HCT116 (cell line): ENCODE results near the gene DENND1A. TPM values are rescaled to one million over a fixed set of nuclear protein-coding genes. Genes with fewer than 3 reads are reported as not detected.

Source experiments
- ATAC-seq: fragments of 200-7000 bp; cut with Tn5 transposase; 2 replicates; pipeline ENCODE4 v1.9.1; 2020; ENCODE audit warnings: mild to moderate bottlenecking, moderate library complexity
- BruUV-seq: library from RNA; stranded (reverse); fragments of 400-500 nt; replicated peaks from 2 replicates; lab custom pipeline; 2021; lab: Mats Ljungman, UMichigan
- CTCF ChIA-PET: fragments of 300-600 bp; sonication (Branson Sonifier 250); formaldehyde crosslinking; loops from one replicate; lab custom pipeline; 2021; ENCODE audit warnings: antibody characterized with exemption; lab: Charles Lee
- POLR2A ChIA-PET: fragments of 300-600, 350-600 bp; sonication (Branson Sonifier 250); formaldehyde crosslinking; loops from one replicate; lab custom pipeline; 2021; ENCODE audit warnings: antibody characterized with exemption; lab: Charles Lee
- RAD21 ChIA-PET, 2 experiments: fragments of 300-600 bp; sonication (Branson Sonifier 250); formaldehyde crosslinking; loops; one replicate each; lab custom pipeline; 2023; ENCODE audit warnings: low total read pairs in 2 of 2; ENCODE audit not compliant: uncharacterized antibody in 2 of 2, unreplicated experiment in 2 of 2, low non-redundant PET in 1 of 2; lab: Charles Lee
- DNase-seq: peaks from one replicate; pipeline ENCODE4 v3.0.0-alpha.2; 2010; ENCODE audit warnings: low read depth, low spot score
- H2AFZ ChIP-seq: fragments of 200-600 bp; shearing (Covaris generic), sonication (generic); 2 replicates; pipeline ENCODE4 v1.6.1; 2017; ENCODE audit warnings: low read depth, mixed run types, mixed read lengths, antibody characterized with exemption, low read length; ENCODE audit not compliant: poor library complexity, severe bottlenecking
- H3K27ac ChIP-seq: 2 replicates; pipeline ENCODE4 v1.5.1; 2012; ENCODE audit warnings: low read depth, low read length
- H3K27me3 ChIP-seq: fragments of 200-600 bp; sonication (generic); 2 replicates; pipeline ENCODE4 v1.6.1; 2016; ENCODE audit warnings: mixed run types, low read length, mixed read lengths; ENCODE audit not compliant: insufficient read depth
- H3K36me3 ChIP-seq, 2 experiments: fragments of 200-500 bp in 1 of 2; fragments of 200-600 bp in 1 of 2; sonication (Bioruptor generic) in 1 of 2; sonication (generic) in 1 of 2; 2 replicates each; pipeline versions ENCODE4 v1.5.1 to v1.6.1; 2014 to 2016; ENCODE audit warnings: low read length in 2 of 2, inconsistent platforms in 1 of 2, mixed read lengths in 1 of 2, mixed run types in 1 of 2; ENCODE audit not compliant: insufficient read depth in 2 of 2, control insufficient read depth in 1 of 2
- H3K4me1 ChIP-seq, 2 experiments: fragments of 200-600 bp in 1 of 2; sonication (generic) in 1 of 2; 2 replicates each; pipeline versions ENCODE4 v1.5.1 to v1.6.1; 2012 to 2017; ENCODE audit warnings: low read length in 2 of 2, inconsistent platforms in 1 of 2, mild to moderate bottlenecking in 1 of 2, mixed read lengths in 1 of 2, mixed run types in 1 of 2, moderate library complexity in 1 of 2; ENCODE audit not compliant: insufficient read depth in 2 of 2, control insufficient read depth in 1 of 2
- H3K4me2 ChIP-seq: fragments of 200-600 bp; sonication (generic); 2 replicates; pipeline ENCODE4 v1.6.1; 2017; ENCODE audit warnings: mixed run types, low read length, mixed read lengths
- H3K4me3 ChIP-seq, 2 experiments: fragments of 200-600 bp in 1 of 2; sonication (generic) in 1 of 2; replicated peaks in 1 of 2; 2 replicates each; pipeline ENCODE4 v1.5.1; 2011 to 2016; ENCODE audit warnings: low read length in 2 of 2, control low read depth in 1 of 2, low read depth in 1 of 2, mild to moderate bottlenecking in 1 of 2, mixed read lengths in 1 of 2, mixed run types in 1 of 2
- H3K79me2 ChIP-seq: fragments of 200-600 bp; sonication (generic); 2 replicates; pipeline ENCODE4 v1.6.1; 2017; ENCODE audit warnings: mild to moderate bottlenecking, mixed run types, low read length, moderate library complexity, mixed read lengths; ENCODE audit not compliant: insufficient read depth
- H3K9ac ChIP-seq: fragments of 200-600 bp; sonication (generic); 2 replicates; pipeline ENCODE4 v1.6.1; 2016; ENCODE audit warnings: low read length, mixed read lengths
- H3K9me2 ChIP-seq: fragments of 200-600 bp; sonication (generic), shearing (Covaris generic); 2 replicates; pipeline ENCODE4 v1.6.1; 2017; ENCODE audit warnings: mixed run types, mild to moderate bottlenecking, moderate library complexity; ENCODE audit not compliant: insufficient read depth
- H3K9me3 ChIP-seq, 2 experiments: fragments of 200-500 bp in 1 of 2; fragments of 200-600 bp in 1 of 2; sonication (Bioruptor generic) in 1 of 2; sonication (generic) in 1 of 2; 2 replicates each; pipeline ENCODE4 v1.6.1; 2014 to 2017; ENCODE audit warnings: low read length in 2 of 2, mixed read lengths in 2 of 2, inconsistent platforms in 1 of 2, low read depth in 1 of 2, mild to moderate bottlenecking in 1 of 2, mixed run types in 1 of 2, moderate library complexity in 1 of 2; ENCODE audit not compliant: control insufficient read depth in 1 of 2, insufficient read depth in 1 of 2
- H4K20me1 ChIP-seq: fragments of 200-600 bp; sonication (generic), shearing (Covaris generic); 2 replicates; pipeline ENCODE4 v1.6.1; 2017; ENCODE audit warnings: mixed run types, mild to moderate bottlenecking, moderate library complexity; ENCODE audit not compliant: insufficient read depth
- CBX3 ChIP-seq: IDR thresholded peaks from 2 replicates; pipeline ENCODE4 v1.6.1; 2012; ENCODE audit warnings: low read depth
- CEBPB ChIP-seq: IDR thresholded peaks from 2 replicates; pipeline ENCODE4 v1.6.1; 2012; ENCODE audit warnings: low read depth
- CTCF ChIP-seq, 3 experiments: fragments of 200-600 bp in 1 of 3; sonication (generic) in 1 of 3; IDR thresholded peaks in 2 of 3; conservative IDR thresholded peaks in 1 of 3; 2 replicates each; pipeline ENCODE4 v1.5.1; 2012 to 2017; ENCODE audit warnings: low read depth in 2 of 3, low read length in 2 of 3, antibody characterized with exemption in 1 of 3, borderline replicate concordance in 1 of 3, control low read depth in 1 of 3, mild to moderate bottlenecking in 1 of 3, mixed read lengths in 1 of 3, mixed run types in 1 of 3, moderate library complexity in 1 of 3; ENCODE audit not compliant: insufficient read depth in 1 of 3
- EGR1 ChIP-seq: IDR thresholded peaks from 2 replicates; pipeline ENCODE4 v1.6.1; 2012; ENCODE audit warnings: low read depth
- EZH2phosphoT487 ChIP-seq: fragments of 200-600 bp; IDR thresholded peaks from 2 replicates; pipeline ENCODE4 v1.6.1; 2018; ENCODE audit warnings: antibody characterized with exemption, borderline replicate concordance
- JUND ChIP-seq: IDR thresholded peaks from 2 replicates; pipeline ENCODE4 v1.6.1; 2012
- POLR2A ChIP-seq: IDR thresholded peaks from 2 replicates; pipeline ENCODE4 v1.7.0; 2011; ENCODE audit warnings: borderline replicate concordance; ENCODE audit not compliant: insufficient read depth, insufficient read length; ENCODE audit errors: extremely low read depth
- POLR2AphosphoS5 ChIP-seq: IDR thresholded peaks from 2 replicates; pipeline ENCODE4 v1.6.1; 2011; ENCODE audit warnings: mild to moderate bottlenecking, low read depth, low read length, moderate library complexity
- SIN3A ChIP-seq: IDR thresholded peaks from 2 replicates; pipeline ENCODE4 v1.6.1; 2012; ENCODE audit warnings: low read depth
- SRF ChIP-seq: IDR thresholded peaks from 2 replicates; pipeline ENCODE4 v1.6.1; 2012; ENCODE audit warnings: low read depth
- YY1 ChIP-seq: IDR thresholded peaks from 2 replicates; pipeline ENCODE4 v1.6.1; 2011; ENCODE audit warnings: low read length, low read depth, moderate library complexity, mild to moderate bottlenecking; ENCODE audit not compliant: insufficient replicate concordance; ENCODE audit errors: extremely low read depth
- ZFX ChIP-seq: fragments of 450-650 bp; IDR thresholded peaks from 2 replicates; pipeline ENCODE4 v1.6.1; 2017
- intact Hi-C: fragments of 100-400 bp; cut with micrococcal nuclease; formaldehyde crosslinking; loops from 2 replicates; pipeline ENCODE4 v1.10.0; 2022
- total RNA-seq: library from RNA; stranded (reverse); gene quantifications from one replicate; pipeline ENCODE4 v1.2.1, GENCODE V29; 2021; ENCODE audit not compliant: unreplicated experiment
- TF ChIP-seq, protein P1 (sequence below): IDR thresholded peaks from 2 replicates; pipeline ENCODE4 v1.6.1; 2012
- TF ChIP-seq, protein P2 (sequence below): IDR thresholded peaks from 2 replicates; pipeline ENCODE4 v1.6.1; 2011; ENCODE audit warnings: mild to moderate bottlenecking, low read length, moderate library complexity; ENCODE audit not compliant: insufficient replicate concordance; ENCODE audit errors: extremely low read depth

Gene DENND1A
- total RNA-seq, 1 experiment from 2014 or later: 33.0 TPM

GRCh38 chr9:123511326-123512277, 418.3 kb downstream of the DENND1A start:
- H3K4me3 ChIP-seq: no peak overlapping the region
- H3K27ac ChIP-seq: no peak overlapping the region
- no peaks in the 10 kb centered on the region for H3K79me2 ChIP-seq
- no peaks in the 10 kb centered on the region for H3K36me3 ChIP-seq
- no peak overlapping the region for H2AFZ ChIP-seq
- no TSS peak for BruUV-seq
- no peaks in the 10 kb centered on the region for H4K20me1 ChIP-seq
- ATAC-seq: no peak
- no peak for DNase-seq
- no peak overlapping the region for H3K9ac ChIP-seq
- intact Hi-C loops: no loop called here
- no peak overlapping the region for H3K4me2 ChIP-seq
- H3K9me2 ChIP-seq: no peaks in the 10 kb centered on the region
- no peaks in the 10 kb centered on the region for H3K27me3 ChIP-seq
- RAD21 ChIA-PET: no interaction called here
- H3K9me3 ChIP-seq: no peaks in the 10 kb centered on the region
- CTCF ChIA-PET: no interaction called here
- peaks cover 0 to 6% of the 10 kb centered on the region in 2 experiments; a peak in 1 of 4 replicates for H3K4me1 ChIP-seq
- TF ChIP-seq EZH2phosphoT487 (no peak), CBX3 (no peak), JUND (no peak), SRF (no peak), YY1 (no peak), ZFX (no peak), POLR2A (no peak), SIN3A (no peak)
- TF ChIP-seq, protein P1, sequence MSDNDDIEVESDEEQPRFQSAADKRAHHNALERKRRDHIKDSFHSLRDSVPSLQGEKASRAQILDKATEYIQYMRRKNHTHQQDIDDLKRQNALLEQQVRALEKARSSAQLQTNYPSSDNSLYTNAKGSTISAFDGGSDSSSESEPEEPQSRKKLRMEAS: no peak
- POLR2A ChIA-PET: no interaction called here

- intact Hi-C loops: no loop called here
These were observed 420.3 kb downstream of the DENND1A start for GRCh38 chr9:123509646-123510045.

More at GRCh38 chr9:123509646-123510045, 420.3 kb downstream of the DENND1A start:
- Histone ChIP-seq H3K4me1 (peaks cover 0 to 6% of the 10 kb centered on the region in 2 experiments; a peak in 1 of 4 replicates), H3K27ac (no peak overlapping the region), H3K9ac (no peak overlapping the region), H3K9me2 (no peaks in the 10 kb centered on the region), H3K4me2 (no peak overlapping the region), H2AFZ (no peak overlapping the region), H3K9me3 (no peaks in the 10 kb centered on the region), H3K36me3 (no peaks in the 10 kb centered on the region), H4K20me1 (no peaks in the 10 kb centered on the region), H3K4me3 (no peak overlapping the region), H3K79me2 (no peaks in the 10 kb centered on the region), H3K27me3 (no peaks in the 10 kb centered on the region)
- BruUV-seq: no TSS peak
- no peak for ATAC-seq
- ChIA-PET POLR2A (no interaction called here), RAD21 (no interaction called here), CTCF (no interaction called here)
- no peak for DNase-seq
- TF ChIP-seq POLR2AphosphoS5 (no peak), CTCF (IDR thresholded peaks at IDR 0.05 in 2 of 3, conservative IDR thresholded peaks at IDR 0.05 in 1 of 3; ENCODE audit: borderline replicate concordance in 1 of 3, insufficient read depth in 1 of 3, low read depth in 2 of 3, low read length in 2 of 3) (no peak), POLR2A (no peak), EGR1 (no peak), ZFX (no peak), SRF (no peak), CEBPB (no peak)
- TF ChIP-seq, protein P2, sequence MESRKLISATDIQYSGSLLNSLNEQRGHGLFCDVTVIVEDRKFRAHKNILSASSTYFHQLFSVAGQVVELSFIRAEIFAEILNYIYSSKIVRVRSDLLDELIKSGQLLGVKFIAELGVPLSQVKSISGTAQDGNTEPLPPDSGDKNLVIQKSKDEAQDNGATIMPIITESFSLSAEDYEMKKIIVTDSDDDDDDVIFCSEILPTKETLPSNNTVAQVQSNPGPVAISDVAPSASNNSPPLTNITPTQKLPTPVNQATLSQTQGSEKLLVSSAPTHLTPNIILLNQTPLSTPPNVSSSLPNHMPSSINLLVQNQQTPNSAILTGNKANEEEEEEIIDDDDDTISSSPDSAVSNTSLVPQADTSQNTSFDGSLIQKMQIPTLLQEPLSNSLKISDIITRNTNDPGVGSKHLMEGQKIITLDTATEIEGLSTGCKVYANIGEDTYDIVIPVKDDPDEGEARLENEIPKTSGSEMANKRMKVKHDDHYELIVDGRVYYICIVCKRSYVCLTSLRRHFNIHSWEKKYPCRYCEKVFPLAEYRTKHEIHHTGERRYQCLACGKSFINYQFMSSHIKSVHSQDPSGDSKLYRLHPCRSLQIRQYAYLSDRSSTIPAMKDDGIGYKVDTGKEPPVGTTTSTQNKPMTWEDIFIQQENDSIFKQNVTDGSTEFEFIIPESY: no peak
- TF ChIP-seq, protein P1: no peak
